GM21515 (cell line): ENCODE data around the gene NXPE4.
"Not testable (repeated sequence)": the region's sequence is repeated elsewhere in the genome, so short reads cannot be mapped to it uniquely, and the experiment has no call there.

Source experiments
- ATAC-seq: cut with Tn5 transposase; IDR thresholded peaks from one replicate; pipeline ENCODE4 v1.9.1; 2021; ENCODE audit not compliant: unreplicated experiment

Gene NXPE4

GRCh38 chr11:114610984-114611944, 15.7 kb upstream of the NXPE4 start:
- no peak for ATAC-seq

- ATAC-seq, result no peak
Observed at GRCh38 chr11:114610550-114610949, 15.0 kb upstream of the NXPE4 start.

GRCh38 chr11:114609429-114609828, 13.8 kb upstream of the NXPE4 start:
- no peak for ATAC-seq

- not testable (repeated sequence) for ATAC-seq
Observed at GRCh38 chr11:114608605-114609004, 13.0 kb upstream of the NXPE4 start.

- no peak for ATAC-seq
Observed at GRCh38 chr11:114607753-114608459, 12.3 kb upstream of the NXPE4 start.

GRCh38 chr11:114606802-114607075, 11.2 kb upstream of the NXPE4 start:
- ATAC-seq, result not testable (repeated sequence)

GRCh38 chr11:114606003-114606801, 10.6 kb upstream of the NXPE4 start:
- no peak for ATAC-seq

- ATAC-seq, result no peak
Observed at GRCh38 chr11:114605370-114605769, 9.8 kb upstream of the NXPE4 start.

GRCh38 chr11:114604886-114605285, 9.3 kb upstream of the NXPE4 start:
- ATAC-seq, result no peak

- no peak for ATAC-seq
Observed at GRCh38 chr11:114604179-114604813, 8.7 kb upstream of the NXPE4 start.

- ATAC-seq, result not testable (repeated sequence)
Observed at GRCh38 chr11:114603151-114603550, 7.6 kb upstream of the NXPE4 start.

- no peak for ATAC-seq
Observed at GRCh38 chr11:114598461-114598860, 2.9 kb upstream of the NXPE4 start.

GRCh38 chr11:114596175-114596919, 761 bp upstream of the NXPE4 start:
- ATAC-seq, result no peak

- no peak for ATAC-seq
Observed at GRCh38 chr11:114594703-114595102, 883 bp downstream of the NXPE4 start.

- no peak for ATAC-seq
Observed at GRCh38 chr11:114587398-114587953, 8.1 kb downstream of the NXPE4 start.

- ATAC-seq, result no peak
Observed at GRCh38 chr11:114586797-114587196, 8.8 kb downstream of the NXPE4 start.

GRCh38 chr11:114571712-114572111, 23.9 kb downstream of the NXPE4 start:
- no peak for ATAC-seq

- no peak for ATAC-seq
Observed at GRCh38 chr11:114569801-114570200, 25.8 kb downstream of the NXPE4 start.

- no peak for ATAC-seq
Observed at GRCh38 chr11:114566276-114566675, 29.3 kb downstream of the NXPE4 start.

- ATAC-seq, result no peak
Observed at GRCh38 chr11:114564831-114565230, 30.8 kb downstream of the NXPE4 start.
